Suprapubic skin (tissue), 4 donors: ENCODE measurements around the gene INSL6. TPM values are rescaled to one million over a fixed set of nuclear protein-coding genes. Genes with fewer than 3 reads are reported as not detected.

ENCODE experiments used
- DNase-seq, 2 donors: peaks; one replicate each; pipeline ENCODE4 v3.0.0-alpha.2; 2019; ENCODE audit warnings: low spot score in 2 of 2
- H3K27ac ChIP-seq: fragments of 200-600 bp; sonication (generic); one replicate; pipeline ENCODE4 v1.5.1; 2019
- H3K27me3 ChIP-seq: fragments of 200-600 bp; sonication (generic); one replicate; pipeline ENCODE4 v1.5.1; 2019
- H3K36me3 ChIP-seq: fragments of 200-600 bp; sonication (generic); one replicate; pipeline ENCODE4 v1.5.1; 2019
- H3K4me1 ChIP-seq: fragments of 200-600 bp; sonication (generic); one replicate; pipeline ENCODE4 v1.5.1; 2019
- H3K4me3 ChIP-seq: fragments of 200-600 bp; sonication (generic); one replicate; pipeline ENCODE4 v1.5.1; 2019; ENCODE audit warnings: mild to moderate bottlenecking
- H3K9me3 ChIP-seq: fragments of 200-600 bp; sonication (generic); one replicate; pipeline ENCODE4 v1.5.1; 2019
- CTCF ChIP-seq, 2 donors: fragments of 200-600 bp in 1 of 2; fragments of 450-650 bp in 1 of 2; sonication (generic) in 1 of 2; IDR thresholded peaks; one replicate each; pipeline ENCODE4 v1.5.1; 2016 to 2019; ENCODE audit warnings: antibody characterized with exemption in 2 of 2, mild to moderate bottlenecking in 1 of 2, moderate library complexity in 1 of 2
- EP300 ChIP-seq: sonication (generic); formaldehyde crosslinking; IDR thresholded peaks from one replicate; pipeline ENCODE4 v1.6.1; 2017; ENCODE audit warnings: antibody characterized with exemption
- POLR2A ChIP-seq, 2 donors: fragments of 450-650 bp; IDR thresholded peaks; one replicate each; pipeline ENCODE4 v1.6.1; 2017; ENCODE audit warnings: antibody characterized with exemption in 2 of 2, mild to moderate bottlenecking in 2 of 2, moderate library complexity in 2 of 2
- POLR2AphosphoS5 ChIP-seq, 3 donors: sonication (generic); formaldehyde crosslinking; IDR thresholded peaks; one replicate each; pipeline ENCODE4 v1.6.1; 2017; ENCODE audit warnings: antibody characterized with exemption in 3 of 3
- WGBS: methylation state at CpG from one replicate; pipeline ENCODE4 v1.1.5; 2018; 5-methylcytosine and 5-hydroxymethylcytosine counted together
- total RNA-seq, 4 donors: library from RNA; depleted of rRNA; stranded (reverse); fragments of >200 nt; gene quantifications; one replicate each; pipeline ENCODE4 v1.1.0, GENCODE V29; 2016

Gene INSL6
- total RNA-seq, 4 donors from 2014 or later, result not detected

GRCh38 chr9:5178126-5178805 lies 7.2 kb downstream of the INSL6 start:
- no peaks in the 10 kb centered on the region for H3K4me1 ChIP-seq
- DNase-seq, result no peak
- no peak for TF ChIP-seq POLR2AphosphoS5 (IDR thresholded peaks at IDR 0.05)
- TF ChIP-seq EP300, result no peak
- TF ChIP-seq CTCF (IDR thresholded peaks at IDR 0.05), result no peak
- no peak for TF ChIP-seq POLR2A (IDR thresholded peaks at IDR 0.05)
- no peaks in the 10 kb centered on the region for H3K36me3 ChIP-seq
- no peak overlapping the region for H3K27ac ChIP-seq
- peaks cover 6% of the 10 kb centered on the region for H3K9me3 ChIP-seq
- WGBS, result 96% methylated on average over 2 of the region's 4 CpGs
- no peaks in the 10 kb centered on the region for H3K27me3 ChIP-seq
- H3K4me3 ChIP-seq, result no peak overlapping the region

- Histone ChIP-seq H3K4me1 (no peaks in the 10 kb centered on the region), H3K4me3 (no peak overlapping the region), H3K36me3 (peaks cover 39% of the 10 kb centered on the region), H3K9me3 (peaks cover 7% of the 10 kb centered on the region), H3K27me3 (no peaks in the 10 kb centered on the region), H3K27ac (no peak overlapping the region)
- DNase-seq, result no peak
- TF ChIP-seq POLR2A (IDR thresholded peaks at IDR 0.05), result no peak
- no peak for TF ChIP-seq EP300
- no peak for TF ChIP-seq POLR2AphosphoS5 (IDR thresholded peaks at IDR 0.05)
- WGBS, result 100% methylated on average over 1 of the region's 1 CpG
These were observed 39.2 kb downstream of the INSL6 start for GRCh38 chr9:5146241-5146640.

GRCh38 chr9:5144217-5144616 lies 41.2 kb downstream of the INSL6 start:
- no peaks in the 10 kb centered on the region for H3K27me3 ChIP-seq
- 79% methylated on average over 7 of the region's 7 CpGs for WGBS
- peaks cover 39% of the 10 kb centered on the region for H3K36me3 ChIP-seq
- no peak overlapping the region for H3K4me3 ChIP-seq
- no peaks in the 10 kb centered on the region for H3K4me1 ChIP-seq
- peaks cover 7% of the 10 kb centered on the region for H3K9me3 ChIP-seq
- DNase-seq, result no peak
- H3K27ac ChIP-seq, result no peak overlapping the region
- TF ChIP-seq EP300, result no peak
- no peak for TF ChIP-seq POLR2A (IDR thresholded peaks at IDR 0.05)
- no peak for TF ChIP-seq CTCF (IDR thresholded peaks at IDR 0.05)
- TF ChIP-seq POLR2AphosphoS5 (IDR thresholded peaks at IDR 0.05), result no peak

- H3K9me3 ChIP-seq, result peaks cover 21% of the 10 kb centered on the region
- peaks cover 16% of the 10 kb centered on the region for H3K36me3 ChIP-seq
- DNase-seq, result no peak
- TF ChIP-seq POLR2AphosphoS5 (IDR thresholded peaks at IDR 0.05) (no peak), CTCF (IDR thresholded peaks at IDR 0.05) (no peak), EP300 (no peak), POLR2A (IDR thresholded peaks at IDR 0.05) (no peak)
- H3K27ac ChIP-seq, result no peak overlapping the region
- no peaks in the 10 kb centered on the region for H3K4me1 ChIP-seq
- H3K4me3 ChIP-seq, result no peak overlapping the region
- no peaks in the 10 kb centered on the region for H3K27me3 ChIP-seq
- WGBS, result 84% methylated on average over 1 of the region's 1 CpG
These were observed 45.3 kb downstream of the INSL6 start for GRCh38 chr9:5140151-5140550.

GRCh38 chr9:5122516-5122915 lies 62.9 kb downstream of the INSL6 start:
- no peak for DNase-seq
- H3K4me3 ChIP-seq, result no peak overlapping the region
- H3K27ac ChIP-seq, result no peak overlapping the region
- H3K4me1 ChIP-seq, result no peaks in the 10 kb centered on the region
- no peaks in the 10 kb centered on the region for H3K9me3 ChIP-seq
- no peaks in the 10 kb centered on the region for H3K27me3 ChIP-seq
- H3K36me3 ChIP-seq, result peaks cover 43% of the 10 kb centered on the region
- WGBS, result 96% methylated on average over 3 of the region's 3 CpGs
- TF ChIP-seq POLR2A (IDR thresholded peaks at IDR 0.05) (no peak), EP300 (no peak), CTCF (IDR thresholded peaks at IDR 0.05) (no peak), POLR2AphosphoS5 (IDR thresholded peaks at IDR 0.05) (no peak)
